GM12878 (cell line): ENCODE data around the gene SLX4IP. TPM values are rescaled to one million over a fixed set of nuclear protein-coding genes. Genes with fewer than 3 reads are reported as not detected.

ENCODE experiments used
- ATAC-seq: fragments of 200-7000 bp; cut with Tn5 transposase; 3 replicates; pipeline ENCODE4 v1.9.1; 2020; ENCODE audit warnings: mild to moderate bottlenecking, moderate library complexity
- BruUV-seq: library from RNA; stranded (reverse); fragments of 400-500 nt; replicated peaks from 2 replicates; lab custom pipeline; 2021; lab: Mats Ljungman, UMichigan
- CTCF ChIA-PET: fragments of 300-600 bp; sonication (Branson Sonifier 250); formaldehyde crosslinking; extraction: SDS; loops from one replicate; lab custom pipeline; 2021; ENCODE audit warnings: inconsistent platforms; lab: Yijun Ruan, JAX
- POLR2A ChIA-PET: fragments of 350-600 bp; formaldehyde crosslinking; extraction: SDS; loops from one replicate; lab custom pipeline; 2021; ENCODE audit warnings: inconsistent platforms; lab: Charles Lee
- RAD21 ChIA-PET: fragments of 300-600 bp; sonication (Branson Sonifier 250); formaldehyde crosslinking; loops from one replicate; lab custom pipeline; 2023; ENCODE audit warnings: antibody characterized with exemption; ENCODE audit not compliant: unreplicated experiment; lab: Charles Lee
- SMC1A ChIA-PET: fragments of 300-600 bp; sonication (Branson Sonifier 250); formaldehyde crosslinking; loops from one replicate; lab custom pipeline; 2023; ENCODE audit not compliant: unreplicated experiment, uncharacterized antibody; lab: Charles Lee
- DNase-seq: peaks from one replicate; pipeline ENCODE4 v3.0.0-alpha.2; 2011; ENCODE audit warnings: low read depth, low spot score
- FAIRE-seq: peaks from 3 replicates; lab custom pipeline; 2011; peaks lifted over from hg19 to GRCh38; lab: Jason Lieb, UNC
- H2AFZ ChIP-seq: 2 replicates; pipeline ENCODE4 v1.6.0; 2011; ENCODE audit warnings: low read depth, low read length, control low read depth; ENCODE audit not compliant: control insufficient read depth
- H3K27ac ChIP-seq: 2 replicates; pipeline ENCODE4 v1.5.1; 2011; ENCODE audit warnings: control low read depth; ENCODE audit not compliant: control insufficient read depth, insufficient read depth
- H3K27me3 ChIP-seq, 2 experiments: replicated peaks in 1 of 2; 2 replicates each; pipeline versions ENCODE4 v1.6.0 to v1.6.1; 2011; ENCODE audit warnings: low read length in 1 of 2; ENCODE audit not compliant: control insufficient read depth in 2 of 2, insufficient read depth in 2 of 2
- H3K36me3 ChIP-seq, 2 experiments: 2 replicates each; pipeline ENCODE4 v1.5.1; 2011; ENCODE audit warnings: low read length in 1 of 2; ENCODE audit not compliant: control insufficient read depth in 2 of 2, insufficient read depth in 2 of 2
- H3K4me1 ChIP-seq: 2 replicates; pipeline ENCODE4 v1.6.1; 2011; ENCODE audit warnings: mild to moderate bottlenecking, low read length, moderate library complexity, mixed read lengths; ENCODE audit not compliant: control insufficient read depth, insufficient read depth
- H3K4me2 ChIP-seq: 2 replicates; pipeline ENCODE4 v1.6.0; 2011; ENCODE audit warnings: control low read depth; ENCODE audit not compliant: control insufficient read depth, insufficient read depth
- H3K4me3 ChIP-seq: fragments of 200-600 bp; sonication (generic); 2 replicates; pipeline ENCODE4 v1.5.1; 2016
- H3K79me2 ChIP-seq: 2 replicates; pipeline ENCODE4 v1.6.0; 2011; ENCODE audit warnings: low read length; ENCODE audit not compliant: control insufficient read depth, insufficient read depth
- H3K9ac ChIP-seq: 2 replicates; pipeline ENCODE4 v1.8.0; 2011; ENCODE audit warnings: low read length, control low read depth, mixed read lengths; ENCODE audit not compliant: control insufficient read depth, insufficient read depth
- H3K9me3 ChIP-seq: replicated peaks from 3 replicates; pipeline ENCODE4 v1.5.1; 2011; ENCODE audit warnings: mild to moderate bottlenecking, low read length; ENCODE audit not compliant: control insufficient read depth, insufficient read depth
- H4K20me1 ChIP-seq: 2 replicates; pipeline ENCODE4 v1.6.0; 2011; ENCODE audit not compliant: control insufficient read depth, insufficient read depth
- BCL11A ChIP-seq: IDR thresholded peaks from 2 replicates; pipeline ENCODE4 v1.6.1; 2011; ENCODE audit warnings: low read depth, low read length
- CHD4 ChIP-seq: fragments of 200-600 bp; sonication (generic); IDR thresholded peaks from 2 replicates; pipeline ENCODE4 v1.6.1; 2016; ENCODE audit warnings: mild to moderate bottlenecking
- CREM ChIP-seq: IDR thresholded peaks from 2 replicates; pipeline ENCODE4 v1.6.1; 2014; ENCODE audit warnings: antibody characterized with exemption, low read depth
- JUNB ChIP-seq: IDR thresholded peaks from 2 replicates; pipeline ENCODE4 v1.6.1; 2016; ENCODE audit warnings: antibody characterized with exemption, mild to moderate bottlenecking
- JUND ChIP-seq: IDR thresholded peaks from 2 replicates; pipeline ENCODE4 v1.6.1; 2012; ENCODE audit warnings: low read depth, mild to moderate bottlenecking, low read length, improper control_type of control experiment, moderate library complexity
- MEF2A ChIP-seq: IDR thresholded peaks from 2 replicates; pipeline ENCODE4 v1.6.1; 2011; ENCODE audit warnings: low read depth, mild to moderate bottlenecking, low read length, moderate library complexity; ENCODE audit not compliant: insufficient read depth
- MEF2B ChIP-seq: fragments of 450-650 bp; IDR thresholded peaks from 2 replicates; pipeline ENCODE4 v1.6.1; 2018; ENCODE audit warnings: mild to moderate bottlenecking, moderate library complexity; ENCODE audit not compliant: partially characterized antibody, poor library complexity, severe bottlenecking
- MLLT1 ChIP-seq: fragments of 450-650 bp; IDR thresholded peaks from 2 replicates; pipeline ENCODE4 v1.6.1; 2016; ENCODE audit warnings: mild to moderate bottlenecking
- MYC ChIP-seq: IDR thresholded peaks from 2 replicates; pipeline ENCODE4 v1.6.1; 2011; ENCODE audit warnings: mild to moderate bottlenecking, low read length, moderate library complexity, inconsistent platforms; ENCODE audit not compliant: insufficient read depth, insufficient replicate concordance, insufficient read length, severe bottlenecking
- NR2C2 ChIP-seq: IDR thresholded peaks from 2 replicates; pipeline ENCODE4 v1.6.1; 2011; ENCODE audit warnings: borderline replicate concordance, low read depth; ENCODE audit not compliant: control insufficient read depth, insufficient read length
- PAX5 ChIP-seq: IDR thresholded peaks from 2 replicates; pipeline ENCODE4 v1.6.1; 2011; ENCODE audit warnings: low read depth, low read length, borderline replicate concordance
- RB1 ChIP-seq: fragments of 450-650 bp; formaldehyde crosslinking; IDR thresholded peaks from 2 replicates; pipeline ENCODE4 v1.6.1; 2017; ENCODE audit warnings: mild to moderate bottlenecking, borderline replicate concordance
- SIN3A ChIP-seq: IDR thresholded peaks from 2 replicates; pipeline ENCODE4 v1.6.1; 2012; ENCODE audit warnings: low read depth, low read length, improper control_type of control experiment
- SMAD5 ChIP-seq: IDR thresholded peaks from 2 replicates; pipeline ENCODE4 v1.6.1; 2016; ENCODE audit warnings: antibody characterized with exemption, low read depth
- SP1 ChIP-seq: IDR thresholded peaks from one replicate; pipeline ENCODE4 v1.6.1; 2011; ENCODE audit warnings: low read depth, low read length
- SREBF2 ChIP-seq: IDR thresholded peaks from 2 replicates; pipeline ENCODE4 v1.6.1; 2012; ENCODE audit warnings: mild to moderate bottlenecking, low read length
- TBL1XR1 ChIP-seq: IDR thresholded peaks from 2 replicates; pipeline ENCODE4 v1.6.1; 2012; ENCODE audit warnings: low read depth, low read length, improper control_type of control experiment
- WGBS: methylation state at CpG from one replicate; pipeline ENCODE4 v1.1.6; 2016; ENCODE audit warnings: low lambda C conversion rate; ENCODE audit not compliant: insufficient replicate concordance, insufficient coverage; ENCODE audit errors: missing lambda C conversion rate; 5-methylcytosine and 5-hydroxymethylcytosine counted together
- in situ Hi-C: fragments of 300-500 bp; cut with MboI; formaldehyde crosslinking; loops from 9 replicates; pipeline ENCODE4 v1.14.3; 2018; ENCODE audit warnings: mixed read lengths
- intact Hi-C: fragments of 100-400 bp; cut with micrococcal nuclease; formaldehyde crosslinking; loops from one replicate; pipeline ENCODE4 v1.14.2; 2022; ENCODE audit not compliant: unreplicated experiment
- polyA plus RNA-seq, 11 experiments: library from polyadenylated mRNA; depleted of rRNA in 4 of 11; unstranded in 6 of 11; stranded (reverse) in 5 of 11; fragments of >200 nt; fragmentation: Nextera tagmentation in 4 of 11; fragmentation: Illumina TruSeq in 1 of 11; extraction: Ambion mirVana in 4 of 11; extraction: Trizol in 1 of 11; gene quantifications; 1 replicate in 1 of 11; 2 replicates in 10 of 11; pipeline versions ENCODE4 v1.2.1 to v1.2.3, GENCODE V29; 2011 to 2016; ENCODE audit warnings: inconsistent platforms in 2 of 11, missing spikeins in 2 of 11, low read depth in 1 of 11
- total RNA-seq, 4 experiments: library from RNA; depleted of rRNA in 3 of 4; stranded (reverse); fragments of >200 nt in 3 of 4; fragmentation: Illumina TruSeq in 1 of 4; extraction: Trizol in 1 of 4; gene quantifications; 2 replicates each; pipeline versions ENCODE4 v1.2.1 to v1.2.3, GENCODE V29; 2013 to 2021

SLX4IP gene
- total and polyA plus RNA-seq, 10 of the 15 experiments (the other 5 are each of a cell fraction or from before 2014, with no cell fraction given): 2.2 to 11.0 (median 6.3) TPM

DNA sequence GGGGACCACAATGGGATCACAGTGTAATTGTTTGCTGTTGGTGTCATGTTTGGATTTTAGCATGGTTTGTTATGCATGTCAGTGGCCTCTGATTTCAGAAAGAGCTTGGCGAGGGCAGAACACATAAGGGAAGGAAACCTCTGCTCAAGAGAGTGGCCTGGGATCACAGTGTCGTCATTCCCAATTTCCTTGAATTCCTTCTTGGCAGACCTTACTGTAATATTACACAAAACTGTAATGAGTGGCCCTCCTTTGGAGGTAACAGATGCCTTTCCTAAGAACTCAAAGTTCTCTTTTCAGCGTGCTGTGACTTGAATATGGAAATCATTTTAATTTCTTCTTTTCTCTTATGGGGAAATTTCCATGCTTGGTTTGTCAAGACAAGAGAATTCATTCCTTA, 191.8 kb downstream of the SLX4IP start (continued):
- TF ChIP-seq MLLT1 (no peak), SP1 (no peak), CREM (no peak), MEF2A (no peak)

- no peak overlapping the region for H3K4me2 ChIP-seq
- H3K79me2 ChIP-seq: no peaks in the 10 kb centered on the region
- RAD21 ChIA-PET: no interaction called here
- H3K27ac ChIP-seq: no peak overlapping the region
- POLR2A ChIA-PET: no interaction called here
- no peak for DNase-seq
- no peak overlapping the region for H3K4me3 ChIP-seq
- H3K27me3 ChIP-seq: no peaks in the 10 kb centered on the region
- no peaks in the 10 kb centered on the region for H3K9me3 ChIP-seq
- H4K20me1 ChIP-seq: no peaks in the 10 kb centered on the region
- no peaks in the 10 kb centered on the region for H3K4me1 ChIP-seq
- peaks cover 0 to 1% of the 10 kb centered on the region in 2 experiments; a peak in 1 of 4 replicates for H3K36me3 ChIP-seq
- BruUV-seq: no TSS peak
- SMC1A ChIA-PET: no interaction called here
- FAIRE-seq: no peak
- CTCF ChIA-PET: no interaction called here
- no peak overlapping the region for H3K9ac ChIP-seq
- TF ChIP-seq JUND (no peak), JUNB (no peak), TBL1XR1 (no peak), PAX5 (no peak), CHD4 (no peak), BCL11A (no peak), MYC (no peak), SMAD5 (no peak), MEF2B (no peak), SREBF2 (no peak), NR2C2 (no peak), SIN3A (no peak), RB1 (no peak)
- intact Hi-C loops (no loop called here), in situ Hi-C loops (no loop called here)
- 83% methylated on average over 9 of the region's 9 CpGs for WGBS
- no peak overlapping the region for H2AFZ ChIP-seq
- no peak for ATAC-seq
These were observed 195.0 kb downstream of the SLX4IP start for GRCh38 chr20:10629946-10630650.
